IMR-90 (cell line): ENCODE data around the gene KDM2A. TPM values are rescaled to one million over a fixed set of nuclear protein-coding genes. Genes with fewer than 3 reads are reported as not detected.

Experiments used
- ATAC-seq: fragments of 200-7000 bp; cut with Tn5 transposase; 2 replicates; pipeline ENCODE4 v1.9.1; 2020; ENCODE audit warnings: low read depth, mild to moderate bottlenecking, moderate library complexity
- BruUV-seq: library from RNA; stranded (reverse); fragments of 400-500 nt; replicated peaks from 2 replicates; lab custom pipeline; 2021; lab: Mats Ljungman, UMichigan
- CTCF ChIA-PET: fragments of 300-600 bp; formaldehyde crosslinking; extraction: SDS; loops from one replicate; lab custom pipeline; 2021; ENCODE audit warnings: antibody characterized with exemption; lab: Yijun Ruan, JAX
- POLR2A ChIA-PET: fragments of 300-600 bp; sonication (Branson Sonifier 250); formaldehyde crosslinking; loops from one replicate; lab custom pipeline; 2022; ENCODE audit warnings: antibody characterized with exemption; ENCODE audit not compliant: unreplicated experiment; lab: Charles Lee
- DNase-seq: peaks from one replicate; pipeline ENCODE4 v3.0.0; 2013
- H2AFZ ChIP-seq: replicated peaks from 2 replicates; pipeline ENCODE3; 2013; ENCODE audit warnings: low read length, mild to moderate bottlenecking; ENCODE audit not compliant: poor library complexity
- H2AK5ac ChIP-seq: 2 replicates; pipeline ENCODE4 v1.6.1; 2013; ENCODE audit warnings: low read depth, low read length, inconsistent platforms
- H2AK9ac ChIP-seq: replicated peaks from 2 replicates; pipeline ENCODE3; 2013; ENCODE audit warnings: mild to moderate bottlenecking, low read depth, low read length, moderate library complexity; ENCODE audit not compliant: poor library complexity
- H2BK120ac ChIP-seq: 2 replicates; pipeline ENCODE4 v1.6.1; 2013; ENCODE audit warnings: low read depth, low read length, inconsistent platforms
- H2BK15ac ChIP-seq: 3 replicates; pipeline ENCODE4 v1.6.1; 2013; ENCODE audit warnings: low read depth, low read length, inconsistent platforms
- H2BK20ac ChIP-seq: 2 replicates; pipeline ENCODE4 v1.6.1; 2013; ENCODE audit warnings: low read depth, mild to moderate bottlenecking, inconsistent platforms, low read length, moderate library complexity
- H2BK5ac ChIP-seq: 2 replicates; pipeline ENCODE4 v1.6.1; 2013; ENCODE audit warnings: mild to moderate bottlenecking, low read depth, low read length, inconsistent platforms; ENCODE audit not compliant: poor library complexity, severe bottlenecking
- H3K14ac ChIP-seq: replicated peaks from 2 replicates; pipeline ENCODE4 v1.6.1; 2013; ENCODE audit warnings: low read depth, low read length, inconsistent platforms
- H3K18ac ChIP-seq: 2 replicates; pipeline ENCODE4 v1.6.1; 2013; ENCODE audit warnings: low read depth, low read length, control low read depth
- H3K23ac ChIP-seq: 2 replicates; pipeline ENCODE4 v1.6.1; 2013; ENCODE audit warnings: low read depth, low read length, inconsistent platforms
- H3K27ac ChIP-seq: 2 replicates; pipeline ENCODE4 v1.5.1; 2013; ENCODE audit warnings: mild to moderate bottlenecking, control low read depth, low read length; ENCODE audit not compliant: insufficient read depth
- H3K27me3 ChIP-seq: 2 replicates; pipeline ENCODE4 v1.6.1; 2013; ENCODE audit warnings: low read length; ENCODE audit not compliant: control insufficient read depth, insufficient read depth
- H3K36me3 ChIP-seq: 2 replicates; pipeline ENCODE4 v1.6.1; 2013; ENCODE audit warnings: low read length, mixed read lengths; ENCODE audit not compliant: control insufficient read depth, insufficient read depth
- H3K4ac ChIP-seq: 2 replicates; pipeline ENCODE4 v1.6.1; 2013; ENCODE audit warnings: low read depth, low read length, inconsistent platforms
- H3K4me1 ChIP-seq: 2 replicates; pipeline ENCODE4 v1.6.1; 2013; ENCODE audit warnings: low read length, mixed read lengths; ENCODE audit not compliant: control insufficient read depth, insufficient read depth
- H3K4me2 ChIP-seq: 2 replicates; pipeline ENCODE4 v1.6.1; 2013; ENCODE audit warnings: low read depth, mild to moderate bottlenecking, control low read depth, low read length, moderate library complexity
- H3K4me3 ChIP-seq: 2 replicates; pipeline ENCODE4 v1.5.1; 2013; ENCODE audit warnings: low read depth, mild to moderate bottlenecking, control low read depth, low read length, moderate library complexity; ENCODE audit not compliant: insufficient read depth
- H3K56ac ChIP-seq: 2 replicates; pipeline ENCODE4 v1.6.1; 2013; ENCODE audit warnings: low read length, inconsistent platforms; ENCODE audit not compliant: insufficient read depth; ENCODE audit errors: extremely low read depth
- H3K79me1 ChIP-seq, 2 experiments: 2 replicates each; pipeline ENCODE4 v1.6.1; 2013; ENCODE audit warnings: low read length in 2 of 2, inconsistent platforms in 1 of 2, low read depth in 1 of 2
- H3K9ac ChIP-seq: 2 replicates; pipeline ENCODE4 v1.6.1; 2013; ENCODE audit warnings: low read depth, low read length, control low read depth
- H3K9me1 ChIP-seq: 2 replicates; pipeline ENCODE4 v1.6.1; 2013; ENCODE audit warnings: low read length, inconsistent platforms; ENCODE audit not compliant: insufficient read depth
- H3K9me3 ChIP-seq: 2 replicates; pipeline ENCODE4 v1.6.1; 2013; ENCODE audit warnings: low read length; ENCODE audit not compliant: control insufficient read depth, insufficient read depth
- H4K20me1 ChIP-seq: 2 replicates; pipeline ENCODE4 v1.6.1; 2013; ENCODE audit warnings: low read length, inconsistent platforms; ENCODE audit not compliant: insufficient read depth
- H4K5ac ChIP-seq: 2 replicates; pipeline ENCODE4 v1.6.1; 2013; ENCODE audit warnings: mild to moderate bottlenecking, low read depth, low read length, control low read depth
- H4K8ac ChIP-seq, 2 experiments: 2 replicates each; pipeline ENCODE4 v1.6.1; 2013; ENCODE audit warnings: low read depth in 2 of 2, low read length in 2 of 2, control low read depth in 1 of 2, inconsistent platforms in 1 of 2
- H4K91ac ChIP-seq: 2 replicates; pipeline ENCODE4 v1.6.1; 2013; ENCODE audit warnings: low read depth, low read length, inconsistent platforms; ENCODE audit not compliant: insufficient read depth
- BHLHE40 ChIP-seq: fragments of 150-350 bp; IDR thresholded peaks from 2 replicates; pipeline ENCODE4 v1.6.1; 2016; ENCODE audit warnings: mild to moderate bottlenecking, low read depth, low read length
- CEBPB ChIP-seq: IDR thresholded peaks from 2 replicates; pipeline ENCODE4 v1.6.1; 2012; ENCODE audit warnings: low read depth, low read length, improper control_type of control experiment
- CHD1 ChIP-seq: IDR thresholded peaks from 2 replicates; pipeline ENCODE4 v1.6.1; 2012; ENCODE audit warnings: low read depth, low read length, improper control_type of control experiment
- FOS ChIP-seq: fragments of 150-350 bp; IDR thresholded peaks from 2 replicates; pipeline ENCODE4 v1.6.1; 2016; ENCODE audit warnings: low read depth, low read length
- MAFK ChIP-seq: IDR thresholded peaks from 2 replicates; pipeline ENCODE4 v1.6.1; 2012; ENCODE audit warnings: low read depth, low read length, improper control_type of control experiment
- MAZ ChIP-seq: IDR thresholded peaks from 2 replicates; pipeline ENCODE4 v1.6.1; 2012; ENCODE audit warnings: low read depth, mild to moderate bottlenecking, low read length, improper control_type of control experiment, moderate library complexity, borderline replicate concordance
- MXI1 ChIP-seq: IDR thresholded peaks from 2 replicates; pipeline ENCODE4 v1.6.1; 2012; ENCODE audit warnings: low read depth, mild to moderate bottlenecking, low read length, moderate library complexity, borderline replicate concordance
- NFE2L2 ChIP-seq: fragments of 150-350 bp; IDR thresholded peaks from 2 replicates; pipeline ENCODE4 v1.6.1; 2016; ENCODE audit warnings: low read depth, mild to moderate bottlenecking, low read length
- POLR2A ChIP-seq: IDR thresholded peaks from 2 replicates; pipeline ENCODE4 v1.6.1; 2012; ENCODE audit warnings: mild to moderate bottlenecking, low read depth, low read length
- RAD21 ChIP-seq: IDR thresholded peaks from 2 replicates; pipeline ENCODE4 v1.6.1; 2012; ENCODE audit warnings: low read length, improper control_type of control experiment
- RCOR1 ChIP-seq: IDR thresholded peaks from 2 replicates; pipeline ENCODE4 v1.6.1; 2012; ENCODE audit warnings: mild to moderate bottlenecking, low read length, improper control_type of control experiment; ENCODE audit not compliant: insufficient replicate concordance
- RFX5 ChIP-seq: IDR thresholded peaks from 2 replicates; pipeline ENCODE4 v1.8.0; 2012; ENCODE audit warnings: low read depth, mild to moderate bottlenecking, low read length, moderate library complexity
- SMC3 ChIP-seq: fragments of 150-350 bp; IDR thresholded peaks from 2 replicates; pipeline ENCODE4 v1.6.1; 2016; ENCODE audit warnings: low read depth, mild to moderate bottlenecking, antibody characterized with exemption, low read length, moderate library complexity
- WGBS, 2 experiments: methylation state at CpG; one replicate each; pipeline versions ENCODE4 v1.1.5 to v1.1.7; 2013; ENCODE audit warnings: missing lambda C conversion rate in 2 of 2; ENCODE audit not compliant: insufficient read length in 1 of 2; ENCODE audit errors: extremely low coverage in 2 of 2; 5-methylcytosine and 5-hydroxymethylcytosine counted together
- dilution Hi-C: fragments of 300-500 bp; cut with HindIII; formaldehyde crosslinking; loops from one replicate; pipeline ENCODE4 v1.14.3; 2018; ENCODE audit warnings: low sequenced_read_pairs; ENCODE audit not compliant: unreplicated experiment
- in situ Hi-C: fragments of 300-500 bp; cut with MboI; formaldehyde crosslinking; loops from 3 replicates; pipeline ENCODE4 v1.14.3; 2019; ENCODE audit warnings: low sequenced_read_pairs, inconsistent platforms, mixed read lengths
- intact Hi-C: fragments of 100-400 bp; cut with micrococcal nuclease; formaldehyde crosslinking; loops from 2 replicates; pipeline ENCODE4 v1.10.0; 2022
- polyA plus RNA-seq, 3 experiments: library from polyadenylated mRNA; depleted of rRNA; stranded (reverse); fragments of >200 nt; gene quantifications; 2 replicates each; pipeline ENCODE4 v1.2.3, GENCODE V29; 2012; ENCODE audit warnings: low replicate concordance in 1 of 3
- total RNA-seq: library from RNA; depleted of rRNA; stranded (reverse); fragments of >200 nt; gene quantifications from 2 replicates; pipeline ENCODE4 v1.2.3, GENCODE V29; 2012
- TF ChIP-seq, protein P1 (sequence below): fragments of 150-350 bp; IDR thresholded peaks from 2 replicates; pipeline ENCODE4 v1.6.1; 2017; ENCODE audit warnings: mild to moderate bottlenecking, antibody characterized with exemption, low read length, low read depth
- TF ChIP-seq, protein P2 (sequence below): fragments of 150-350 bp; IDR thresholded peaks from 2 replicates; pipeline ENCODE4 v1.6.1; 2016; ENCODE audit warnings: low read depth, mild to moderate bottlenecking, low read length, moderate library complexity, borderline replicate concordance
- TF ChIP-seq, protein P3 (sequence below): conservative IDR thresholded peaks from 2 replicates; pipeline ENCODE4 v1.5.1; 2012; ENCODE audit warnings: mild to moderate bottlenecking, low read depth, low read length, improper control_type of control experiment

Gene KDM2A
- total and polyA plus RNA-seq, 2 of the 4 experiments (the other 2 are of a cell fraction), result 26.7 to 42.6 TPM

DNA sequence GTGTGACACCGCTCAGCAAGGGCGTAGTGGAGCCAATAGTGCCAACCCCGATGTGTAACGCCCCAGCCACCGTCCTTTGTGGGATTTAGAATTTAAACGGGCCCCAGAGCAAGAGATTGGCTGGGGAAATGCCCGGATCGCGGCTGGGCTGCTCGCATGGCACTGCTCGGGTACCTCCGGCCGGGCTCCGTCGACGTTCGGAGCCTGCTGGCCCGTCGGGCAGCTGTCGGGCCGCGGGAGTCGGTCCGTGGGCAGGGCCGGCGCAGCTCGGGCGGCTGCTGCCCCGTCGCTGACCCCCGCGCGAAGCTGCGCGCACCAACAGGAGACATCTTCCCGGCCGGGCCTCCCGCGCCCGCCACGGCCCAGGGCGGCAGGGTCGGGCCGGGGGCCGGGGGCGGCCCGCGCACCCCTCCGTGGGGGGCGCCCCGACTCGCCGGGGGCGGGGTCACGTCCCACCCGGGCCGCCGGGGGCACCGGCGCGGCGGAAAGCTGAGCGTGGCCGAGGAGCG is 1.3 kb upstream of the KDM2A start:
- peak overlapping the region; percentile 19 for H2AK9ac ChIP-seq
- in situ Hi-C loops (no loop called here), dilution Hi-C loops (no loop called here), intact Hi-C loops (no loop called here)
- H4K8ac ChIP-seq, result peak overlapping the region; percentile 25 to 28; a peak in 2 of 4 replicates
- H3K23ac ChIP-seq, result peak overlapping the region; percentile 41; the same call in 1 of the 2 replicates
- H2BK120ac ChIP-seq, result peak overlapping the region; percentile 29; the same call in 1 of the 2 replicates
- peak overlapping the region; percentile 22 for H4K5ac ChIP-seq
- ATAC-seq (no peak), DNase-seq (no peak)
- 0 out of 2 replicates have a peak overlapping the region, but pooled peaks have one; percentile 4 for H3K18ac ChIP-seq
- H3K4me2 ChIP-seq, result no peak overlapping the region
- no peaks in the 10 kb centered on the region; the same call in 1 of the 2 replicates for H3K9me1 ChIP-seq
- no peak overlapping the region for H3K9ac ChIP-seq
- H3K56ac ChIP-seq, result no peak overlapping the region
- H4K20me1 ChIP-seq, result peaks cover 25% of the 10 kb centered on the region
- peak overlapping the region; percentile 97 for H2AFZ ChIP-seq
- H3K4me1 ChIP-seq, result peaks cover 8% of the 10 kb centered on the region
- WGBS, 2 experiments, result 49% methylated on average over 23 of the region's 65 CpGs; no CpG with 5 or more reads in 1 of the 2 experiments
- no peak overlapping the region for H2BK15ac ChIP-seq
- TF ChIP-seq MAZ, result no peak
- no peak for TF ChIP-seq RFX5
- no peak for TF ChIP-seq POLR2A
- TF ChIP-seq MXI1, result no peak
- no peak for TF ChIP-seq NFE2L2
- TF ChIP-seq RAD21, result no peak
- no peak for TF ChIP-seq FOS
- no peak for TF ChIP-seq CHD1
- TF ChIP-seq RCOR1, result no peak
- no peak for TF ChIP-seq BHLHE40
- no peak for TF ChIP-seq SMC3
- no peak for TF ChIP-seq CEBPB
- no peak for TF ChIP-seq MAFK
- TF ChIP-seq, protein P1, sequence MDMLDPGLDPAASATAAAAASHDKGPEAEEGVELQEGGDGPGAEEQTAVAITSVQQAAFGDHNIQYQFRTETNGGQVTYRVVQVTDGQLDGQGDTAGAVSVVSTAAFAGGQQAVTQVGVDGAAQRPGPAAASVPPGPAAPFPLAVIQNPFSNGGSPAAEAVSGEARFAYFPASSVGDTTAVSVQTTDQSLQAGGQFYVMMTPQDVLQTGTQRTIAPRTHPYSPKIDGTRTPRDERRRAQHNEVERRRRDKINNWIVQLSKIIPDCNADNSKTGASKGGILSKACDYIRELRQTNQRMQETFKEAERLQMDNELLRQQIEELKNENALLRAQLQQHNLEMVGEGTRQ, result no peak
- TF ChIP-seq, protein P2, sequence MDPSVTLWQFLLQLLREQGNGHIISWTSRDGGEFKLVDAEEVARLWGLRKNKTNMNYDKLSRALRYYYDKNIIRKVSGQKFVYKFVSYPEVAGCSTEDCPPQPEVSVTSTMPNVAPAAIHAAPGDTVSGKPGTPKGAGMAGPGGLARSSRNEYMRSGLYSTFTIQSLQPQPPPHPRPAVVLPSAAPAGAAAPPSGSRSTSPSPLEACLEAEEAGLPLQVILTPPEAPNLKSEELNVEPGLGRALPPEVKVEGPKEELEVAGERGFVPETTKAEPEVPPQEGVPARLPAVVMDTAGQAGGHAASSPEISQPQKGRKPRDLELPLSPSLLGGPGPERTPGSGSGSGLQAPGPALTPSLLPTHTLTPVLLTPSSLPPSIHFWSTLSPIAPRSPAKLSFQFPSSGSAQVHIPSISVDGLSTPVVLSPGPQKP, result no peak
- TF ChIP-seq, protein P3, sequence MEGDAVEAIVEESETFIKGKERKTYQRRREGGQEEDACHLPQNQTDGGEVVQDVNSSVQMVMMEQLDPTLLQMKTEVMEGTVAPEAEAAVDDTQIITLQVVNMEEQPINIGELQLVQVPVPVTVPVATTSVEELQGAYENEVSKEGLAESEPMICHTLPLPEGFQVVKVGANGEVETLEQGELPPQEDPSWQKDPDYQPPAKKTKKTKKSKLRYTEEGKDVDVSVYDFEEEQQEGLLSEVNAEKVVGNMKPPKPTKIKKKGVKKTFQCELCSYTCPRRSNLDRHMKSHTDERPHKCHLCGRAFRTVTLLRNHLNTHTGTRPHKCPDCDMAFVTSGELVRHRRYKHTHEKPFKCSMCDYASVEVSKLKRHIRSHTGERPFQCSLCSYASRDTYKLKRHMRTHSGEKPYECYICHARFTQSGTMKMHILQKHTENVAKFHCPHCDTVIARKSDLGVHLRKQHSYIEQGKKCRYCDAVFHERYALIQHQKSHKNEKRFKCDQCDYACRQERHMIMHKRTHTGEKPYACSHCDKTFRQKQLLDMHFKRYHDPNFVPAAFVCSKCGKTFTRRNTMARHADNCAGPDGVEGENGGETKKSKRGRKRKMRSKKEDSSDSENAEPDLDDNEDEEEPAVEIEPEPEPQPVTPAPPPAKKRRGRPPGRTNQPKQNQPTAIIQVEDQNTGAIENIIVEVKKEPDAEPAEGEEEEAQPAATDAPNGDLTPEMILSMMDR, result no peak
- no TSS peak for BruUV-seq
- no peak overlapping the region for H3K27ac ChIP-seq
- H2BK5ac ChIP-seq, result no peak overlapping the region
- H4K91ac ChIP-seq, result no peak overlapping the region; the same call in 1 of the 2 replicates
- H2AK5ac ChIP-seq, result no peak overlapping the region; the same call in 1 of the 2 replicates
- no peak overlapping the region for H2BK20ac ChIP-seq
- no peak overlapping the region for H3K4me3 ChIP-seq
- peaks cover 0 to 4% of the 10 kb centered on the region in 2 experiments; a peak in 1 of 4 replicates for H3K79me1 ChIP-seq
- no peaks in the 10 kb centered on the region for H3K27me3 ChIP-seq
- CTCF ChIA-PET, result no interaction called here
- peaks cover 2% of the 10 kb centered on the region for H3K36me3 ChIP-seq
- no peak overlapping the region for H3K14ac ChIP-seq
- POLR2A ChIA-PET, result no interaction called here
- peak overlapping the region; percentile 23; the same call in 1 of the 2 replicates for H3K4ac ChIP-seq
- no peaks in the 10 kb centered on the region for H3K9me3 ChIP-seq
